ENCODE data around the gene SYNGR2.

Gene SYNGR2

DNA sequence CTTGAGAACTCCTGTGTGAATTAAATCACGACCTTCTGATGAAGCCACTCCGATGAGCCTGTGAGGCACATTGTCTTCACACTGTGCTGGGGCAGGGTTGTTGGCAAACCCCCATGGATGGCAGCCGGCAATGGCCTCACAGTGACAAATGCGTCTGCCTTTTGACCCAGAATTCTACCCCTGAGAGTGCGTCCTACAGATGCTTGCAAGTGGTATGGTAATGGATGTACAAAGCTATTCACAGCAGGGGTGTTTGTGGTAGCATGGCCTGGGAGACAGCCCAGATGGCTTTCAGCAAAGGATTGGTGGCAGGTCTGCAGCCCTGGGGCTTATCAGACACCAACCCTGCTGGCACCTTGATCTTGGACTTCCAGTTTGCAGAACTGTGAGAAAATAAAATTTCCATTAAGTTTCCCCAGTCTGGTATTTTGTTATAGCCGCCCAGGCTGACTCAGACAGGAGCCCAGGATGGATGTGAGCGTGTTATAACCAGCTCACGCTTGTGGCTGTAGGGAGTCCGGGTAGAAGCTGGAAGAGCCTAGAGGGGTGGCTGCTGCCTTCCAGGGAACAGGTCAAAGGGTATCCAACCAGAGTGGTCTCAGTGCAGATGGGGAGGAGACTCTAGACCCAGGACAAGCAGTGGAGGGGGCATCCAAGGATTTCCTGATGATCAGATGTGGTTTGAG, 28.9 kb downstream of the SYNGR2 start:
- FAIRE-seq (no peak), DNase-seq (ENCODE audit: insufficient read length, low spot score) (no peak)

GRCh38 chr17:78200451-78200850, 32.1 kb downstream of the SYNGR2 start:
- no peak for FAIRE-seq
- DNase-seq (ENCODE audit: insufficient read length, low spot score) = no peak

DNA sequence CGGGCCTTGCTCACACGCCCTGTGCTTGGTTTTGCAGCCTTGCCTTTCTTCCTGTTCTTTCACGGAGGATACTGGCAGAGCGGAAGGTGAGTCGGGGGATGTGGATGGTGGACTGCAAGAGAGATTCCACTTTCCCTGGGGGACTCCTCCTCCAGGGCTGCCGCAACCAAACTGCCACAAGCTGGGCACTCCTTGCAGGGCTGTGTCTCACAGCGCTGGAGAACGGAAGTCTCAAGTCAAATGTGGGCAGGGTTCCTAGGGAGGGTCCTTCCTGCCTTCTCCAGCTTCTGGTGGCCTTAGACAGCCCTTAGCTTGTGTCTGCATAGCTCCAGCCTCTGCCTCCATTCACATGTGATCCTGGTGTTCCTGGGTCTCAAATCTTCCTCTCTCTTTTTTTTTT, 34.3 kb downstream of the SYNGR2 start:
- DNase-seq (ENCODE audit: insufficient read length, low spot score) (no peak), FAIRE-seq (no peak)

DNA sequence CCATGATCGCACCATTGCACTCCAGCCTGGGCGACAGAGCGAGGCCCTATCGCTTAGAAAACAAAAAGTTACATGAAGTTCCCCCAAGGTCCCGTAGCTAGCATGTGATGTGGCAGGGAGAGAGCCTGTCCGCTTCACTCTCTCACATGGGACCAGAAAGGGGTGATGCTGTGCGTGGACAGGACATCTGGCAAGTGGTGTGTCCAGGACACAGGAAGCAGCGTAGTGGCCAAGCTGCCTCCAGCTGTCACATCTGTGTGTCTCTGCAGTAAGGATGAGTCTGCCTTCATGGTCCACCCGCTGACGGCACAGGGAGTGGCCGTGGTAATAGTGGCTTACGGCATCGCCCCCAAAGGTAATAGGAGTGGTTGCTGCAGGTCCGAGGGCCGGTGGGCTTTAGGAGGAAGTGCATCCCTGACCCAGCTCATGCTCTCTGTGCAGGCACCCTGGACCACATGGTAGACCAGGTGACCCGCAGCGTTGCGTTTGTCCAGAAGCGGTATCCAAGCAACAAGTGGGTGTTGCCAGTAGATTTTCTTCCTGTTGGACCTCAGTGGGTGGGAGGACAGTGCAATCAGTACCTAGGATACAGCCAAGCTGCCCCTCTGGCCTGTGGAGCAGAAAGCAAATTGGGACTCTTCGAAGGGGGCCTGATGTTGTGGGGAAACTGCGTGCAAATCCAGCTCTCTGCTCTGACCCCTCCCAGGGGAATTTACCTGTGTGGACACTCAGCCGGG, 36.2 kb downstream of the SYNGR2 start:
- no peak for FAIRE-seq
- no peak for DNase-seq (ENCODE audit: insufficient read length, low spot score)

DNA sequence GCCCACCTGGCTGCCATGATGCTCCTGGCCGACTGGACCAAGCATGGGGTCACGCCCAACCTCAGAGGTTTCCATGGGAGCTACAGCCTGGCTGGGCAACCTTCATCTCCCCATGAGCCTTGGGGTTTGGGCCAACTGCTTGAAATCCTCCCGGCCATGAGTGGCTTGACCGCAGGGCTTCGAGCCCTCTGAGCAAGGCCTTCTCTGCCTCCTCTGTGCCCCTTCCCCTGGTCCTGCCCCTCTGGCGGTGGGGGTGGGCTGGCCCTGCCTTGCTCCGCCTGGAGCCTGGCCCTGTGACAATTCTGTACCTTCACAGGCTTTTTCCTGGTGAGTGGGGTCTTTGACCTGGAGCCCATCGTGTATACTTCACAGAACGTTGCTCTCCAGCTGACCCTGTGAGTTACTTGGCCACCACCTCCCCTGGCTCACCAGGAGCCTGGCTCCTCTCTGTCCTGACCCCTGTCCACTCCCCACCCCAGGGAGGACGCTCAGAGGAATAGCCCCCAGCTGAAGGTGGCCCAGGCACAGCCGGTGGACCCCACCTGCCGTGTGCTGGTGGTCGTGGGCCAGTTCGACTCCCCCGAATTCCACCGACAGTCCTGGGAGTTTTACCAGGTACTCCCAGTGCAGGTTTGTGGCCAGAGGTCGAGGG, 36.9 kb downstream of the SYNGR2 start:
- no peak for DNase-seq (ENCODE audit: insufficient read length, low spot score)
- no peak for FAIRE-seq

GRCh38 chr17:78206298-78206697, 37.9 kb downstream of the SYNGR2 start:
- no peak for DNase-seq (ENCODE audit: insufficient read length, low spot score)
- no peak for FAIRE-seq

GRCh38 chr17:78208486-78208885, 40.1 kb downstream of the SYNGR2 start:
- FAIRE-seq = no peak

GRCh38 chr17:78210111-78210510, 41.7 kb downstream of the SYNGR2 start:
- DNase-seq (ENCODE audit: insufficient read length, low spot score) = no peak
- no peak for FAIRE-seq

More at GRCh38 chr17:78208486-78208885, 40.1 kb downstream of the SYNGR2 start:
- DNase-seq (ENCODE audit: insufficient read length, low spot score) = no peak

GRCh38 chr17:78211032-78211431, 42.7 kb downstream of the SYNGR2 start:
- FAIRE-seq (no peak), DNase-seq (ENCODE audit: insufficient read length, low spot score) (no peak)

DNA sequence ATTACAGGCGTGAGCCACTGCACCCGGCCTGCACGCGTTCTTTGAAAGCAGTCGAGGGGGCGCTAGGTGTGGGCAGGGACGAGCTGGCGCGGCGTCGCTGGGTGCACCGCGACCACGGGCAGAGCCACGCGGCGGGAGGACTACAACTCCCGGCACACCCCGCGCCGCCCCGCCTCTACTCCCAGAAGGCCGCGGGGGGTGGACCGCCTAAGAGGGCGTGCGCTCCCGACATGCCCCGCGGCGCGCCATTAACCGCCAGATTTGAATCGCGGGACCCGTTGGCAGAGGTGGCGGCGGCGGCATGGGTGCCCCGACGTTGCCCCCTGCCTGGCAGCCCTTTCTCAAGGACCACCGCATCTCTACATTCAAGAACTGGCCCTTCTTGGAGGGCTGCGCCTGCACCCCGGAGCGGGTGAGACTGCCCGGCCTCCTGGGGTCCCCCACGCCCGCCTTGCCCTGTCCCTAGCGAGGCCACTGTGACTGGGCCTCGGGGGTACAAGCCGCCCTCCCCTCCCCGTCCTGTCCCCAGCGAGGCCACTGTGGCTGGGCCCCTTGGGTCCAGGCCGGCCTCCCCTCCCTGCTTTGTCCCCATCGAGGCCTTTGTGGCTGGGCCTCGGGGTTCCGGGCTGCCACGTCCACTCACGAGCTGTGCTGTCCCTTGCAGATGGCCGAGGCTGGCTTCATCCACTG, 45.8 kb downstream of the SYNGR2 start, which contains the start of gene BIRC5:
Gene BIRC5, plus strand, starts transcription at position 238 of the 690 bp plus-strand sequence. Its CDS starts 64 bp downstream, at position 302.
- DNase-seq (ENCODE audit: insufficient read length, low spot score) (peak; percentile 97), FAIRE-seq (no peak)

- DNase-seq (ENCODE audit: insufficient read length, low spot score) (no peak), FAIRE-seq (no peak)
These were observed 46.3 kb downstream of the SYNGR2 start for GRCh38 chr17:78214706-78215061.

GRCh38 chr17:78219396-78220150, 51.2 kb downstream of the SYNGR2 start:
- no peak for FAIRE-seq
- DNase-seq (ENCODE audit: insufficient read length, low spot score) = no peak

All from GM19239 (cell line).